B cell (primary cell): ENCODE data around the gene DGCR6. TPM values are rescaled to one million over a fixed set of nuclear protein-coding genes. Genes with fewer than 3 reads are reported as not detected.

Source experiments
- polyA plus RNA-seq: library from polyadenylated mRNA; depleted of rRNA; stranded (reverse); fragments of >200 nt; gene quantifications from 2 replicates; pipeline ENCODE4 v1.2.3, GENCODE V29; 2012
- total RNA-seq, 2 donors: library from RNA; stranded (reverse); fragments of 120-200 nt in 1 of 2; gene quantifications; 1 replicate in 1 of 2; 2 replicates in 1 of 2; pipeline versions ENCODE4 v1.2.3 to v1.2.4, GENCODE V29; 2013 to 2022

DGCR6 gene
- total and polyA plus RNA-seq, 2 donors (not counting 1 experiment from before 2014, with no cell fraction given) = 1.8 to 2.5 TPM

Other genes starting within 250 kb of the DGCR6 start
- not detected in 2 replicates for gene PRODH, start 30.0 kb downstream of the DGCR6 start, total RNA-seq
- gene PRODH, start 30.0 kb downstream of the DGCR6 start, polyA plus RNA-seq = not detected in 2 replicates
- gene DGCR2, start 216.1 kb downstream of the DGCR6 start, total RNA-seq = 49.5 and 50.4 TPM in 2 replicates
- gene DGCR2, start 216.1 kb downstream of the DGCR6 start, polyA plus RNA-seq = 28.6 and 28.8 TPM in 2 replicates
- gene TSSK2, start 225.0 kb downstream of the DGCR6 start, total RNA-seq = not detected in 2 replicates
- 0.15 and 0.17 TPM in 2 replicates for gene TSSK2, start 225.0 kb downstream of the DGCR6 start, polyA plus RNA-seq
- gene ESS2, start 238.3 kb downstream of the DGCR6 start, total RNA-seq = 21.1 and 22.2 TPM in 2 replicates
- 19.4 and 48.7 TPM in 2 replicates for gene ESS2, start 238.3 kb downstream of the DGCR6 start, polyA plus RNA-seq
- not detected in 2 replicates for gene GSC2, start 244.0 kb downstream of the DGCR6 start, total RNA-seq
- gene GSC2, start 244.0 kb downstream of the DGCR6 start, polyA plus RNA-seq = not detected in 2 replicates